Glutamatergic neuron (in vitro differentiated cells): Measurements from ENCODE around the gene CDC37L1. TPM values are rescaled to one million over a fixed set of nuclear protein-coding genes. Genes with fewer than 3 reads are reported as not detected.

ENCODE experiments used
- DNase-seq: peaks from one replicate; pipeline ENCODE4 v3.0.0; 2022
- H3K27ac Mint-ChIP-seq: one replicate; pipeline ENCODE4 v1.8.0; 2020; ENCODE audit warnings: mild to moderate bottlenecking, mixed read lengths, inconsistent platforms; ENCODE audit not compliant: unreplicated experiment
- H3K27me3 Mint-ChIP-seq: one replicate; pipeline ENCODE4 v1.8.0; 2020; ENCODE audit warnings: mild to moderate bottlenecking, moderate library complexity, mixed read lengths, inconsistent platforms; ENCODE audit not compliant: unreplicated experiment
- H3K36me3 Mint-ChIP-seq: one replicate; pipeline ENCODE4 v1.8.0; 2020; ENCODE audit warnings: mild to moderate bottlenecking, mixed read lengths, inconsistent platforms; ENCODE audit not compliant: unreplicated experiment
- H3K4me1 Mint-ChIP-seq: one replicate; pipeline ENCODE4 v1.8.0; 2020; ENCODE audit warnings: mild to moderate bottlenecking, low read depth, mixed read lengths, inconsistent platforms; ENCODE audit not compliant: unreplicated experiment
- H3K4me3 Mint-ChIP-seq: one replicate; pipeline ENCODE4 v1.8.0; 2020; ENCODE audit warnings: mild to moderate bottlenecking, mixed read lengths, inconsistent platforms; ENCODE audit not compliant: unreplicated experiment
- H3K9me3 Mint-ChIP-seq: one replicate; pipeline ENCODE4 v1.8.0; 2020; ENCODE audit warnings: mild to moderate bottlenecking, moderate library complexity, mixed read lengths, inconsistent platforms; ENCODE audit not compliant: unreplicated experiment
- total RNA-seq: library from RNA; stranded (reverse); fragmentation: NEBNext Ultra II Directional; extraction: Animal tissue kit (Norgen Biotek cat#: 25700); gene quantifications from one replicate; pipeline ENCODE4 v1.2.1, GENCODE V29; 2021; ENCODE audit not compliant: unreplicated experiment
- TF ChIP-seq, protein P1 (sequence below): fragments of 200-600 bp; sonication (generic); IDR thresholded peaks from one replicate; pipeline ENCODE4 v1.5.0; 2021; ENCODE audit not compliant: partially characterized antibody, unreplicated experiment

CDC37L1 gene
- total RNA-seq, 1 donor from 2014 or later, result 20.8 TPM

DNA sequence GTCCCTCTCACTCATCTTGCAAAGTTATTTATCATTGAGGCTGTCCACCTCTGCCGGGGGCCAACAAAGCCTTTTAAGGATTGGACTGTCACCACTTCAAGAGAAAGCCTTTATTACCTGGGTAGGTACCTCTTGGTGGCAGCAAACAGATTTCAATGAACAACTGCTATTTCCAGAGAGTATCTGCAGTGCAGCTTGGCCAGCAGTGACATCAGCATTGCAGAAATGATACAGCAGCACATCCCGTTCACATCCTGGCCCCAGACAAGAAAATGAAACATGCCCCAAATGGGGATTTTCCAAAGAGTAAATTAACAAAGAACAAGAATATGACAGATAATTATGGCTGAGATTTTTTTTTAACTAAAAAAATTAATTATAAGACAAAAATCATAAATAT is 10.8 kb upstream of the CDC37L1 start:
- no peak for DNase-seq
- Mint-ChIP-seq H3K4me1 (peaks cover 12% of the 10 kb centered on the region), H3K9me3 (no peaks in the 10 kb centered on the region), H3K27ac (no peak overlapping the region), H3K36me3 (no peaks in the 10 kb centered on the region), H3K27me3 (no peaks in the 10 kb centered on the region), H3K4me3 (no peak overlapping the region)
- TF ChIP-seq, protein P1, sequence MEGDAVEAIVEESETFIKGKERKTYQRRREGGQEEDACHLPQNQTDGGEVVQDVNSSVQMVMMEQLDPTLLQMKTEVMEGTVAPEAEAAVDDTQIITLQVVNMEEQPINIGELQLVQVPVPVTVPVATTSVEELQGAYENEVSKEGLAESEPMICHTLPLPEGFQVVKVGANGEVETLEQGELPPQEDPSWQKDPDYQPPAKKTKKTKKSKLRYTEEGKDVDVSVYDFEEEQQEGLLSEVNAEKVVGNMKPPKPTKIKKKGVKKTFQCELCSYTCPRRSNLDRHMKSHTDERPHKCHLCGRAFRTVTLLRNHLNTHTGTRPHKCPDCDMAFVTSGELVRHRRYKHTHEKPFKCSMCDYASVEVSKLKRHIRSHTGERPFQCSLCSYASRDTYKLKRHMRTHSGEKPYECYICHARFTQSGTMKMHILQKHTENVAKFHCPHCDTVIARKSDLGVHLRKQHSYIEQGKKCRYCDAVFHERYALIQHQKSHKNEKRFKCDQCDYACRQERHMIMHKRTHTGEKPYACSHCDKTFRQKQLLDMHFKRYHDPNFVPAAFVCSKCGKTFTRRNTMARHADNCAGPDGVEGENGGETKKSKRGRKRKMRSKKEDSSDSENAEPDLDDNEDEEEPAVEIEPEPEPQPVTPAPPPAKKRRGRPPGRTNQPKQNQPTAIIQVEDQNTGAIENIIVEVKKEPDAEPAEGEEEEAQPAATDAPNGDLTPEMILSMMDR, result no peak

DNA sequence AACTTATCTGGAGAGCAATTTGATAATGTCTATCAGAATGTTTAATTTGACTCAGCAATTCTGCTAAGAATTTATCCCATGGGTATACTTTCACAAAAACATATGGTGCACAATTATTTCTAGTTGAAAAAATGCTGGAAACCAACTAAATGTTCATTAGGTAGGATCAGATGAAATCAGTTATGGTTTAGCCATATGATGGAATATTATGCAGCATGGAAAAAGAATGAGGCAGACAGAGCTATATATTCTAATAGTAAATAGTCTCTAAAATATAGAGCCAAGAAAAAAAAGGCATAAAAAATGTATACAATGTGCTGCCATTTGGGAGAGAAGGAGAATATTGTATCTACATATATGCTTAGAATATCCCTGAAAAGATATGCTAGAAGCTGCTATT is 9.5 kb upstream of the CDC37L1 start:
- H3K4me3 Mint-ChIP-seq, result no peak overlapping the region
- DNase-seq, result no peak
- H3K27me3 Mint-ChIP-seq, result no peaks in the 10 kb centered on the region
- H3K27ac Mint-ChIP-seq, result no peak overlapping the region
- TF ChIP-seq, protein P1, result no peak
- no peaks in the 10 kb centered on the region for H3K36me3 Mint-ChIP-seq
- H3K4me1 Mint-ChIP-seq, result peaks cover 9% of the 10 kb centered on the region
- H3K9me3 Mint-ChIP-seq, result no peaks in the 10 kb centered on the region

DNA sequence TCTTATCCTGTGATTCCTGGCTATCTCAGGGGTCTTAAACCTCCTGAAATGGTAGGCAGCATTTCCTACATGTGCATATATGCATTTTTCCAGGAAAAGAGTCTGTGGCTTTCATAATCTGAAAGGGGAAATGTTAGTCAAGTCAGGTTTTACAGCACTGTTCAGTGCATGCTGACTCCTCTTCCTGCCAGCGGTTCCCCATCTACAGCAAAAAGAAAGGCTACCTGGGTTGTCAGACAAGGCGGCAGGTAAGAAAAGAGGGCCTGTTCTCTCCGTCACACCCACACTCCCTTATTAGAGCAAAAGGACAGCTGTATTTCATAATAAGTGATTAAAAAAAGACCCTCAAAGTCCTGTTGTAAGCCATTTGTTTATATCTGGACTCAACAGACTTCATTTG is 8.8 kb upstream of the CDC37L1 start:
- Mint-ChIP-seq H3K4me1 (peaks cover 5% of the 10 kb centered on the region), H3K27ac (no peak overlapping the region), H3K4me3 (no peak overlapping the region), H3K27me3 (no peaks in the 10 kb centered on the region), H3K9me3 (no peaks in the 10 kb centered on the region), H3K36me3 (no peaks in the 10 kb centered on the region)
- no peak for DNase-seq
- TF ChIP-seq, protein P1, result no peak

DNA sequence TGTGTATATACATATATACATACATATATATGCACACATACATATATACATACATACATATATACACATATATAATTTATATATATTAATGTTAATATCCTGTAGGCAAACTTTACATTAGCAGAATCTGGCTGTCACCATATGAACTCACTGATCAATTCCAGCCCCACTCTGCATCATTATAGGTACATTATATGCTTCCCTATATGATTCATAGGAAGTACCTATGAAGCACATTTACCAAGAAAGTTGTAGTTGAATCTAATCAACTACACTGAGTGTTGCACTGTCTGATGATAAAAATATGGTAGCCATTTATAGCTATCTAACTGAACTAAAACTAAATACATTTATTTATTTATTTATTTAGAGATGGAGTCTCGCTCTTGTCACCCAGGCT is 7.6 kb upstream of the CDC37L1 start:
- no peak for DNase-seq
- H3K27ac Mint-ChIP-seq, result no peak overlapping the region
- H3K9me3 Mint-ChIP-seq, result no peaks in the 10 kb centered on the region
- H3K4me3 Mint-ChIP-seq, result no peak overlapping the region
- TF ChIP-seq, protein P1, result no peak
- H3K36me3 Mint-ChIP-seq, result no peaks in the 10 kb centered on the region
- H3K27me3 Mint-ChIP-seq, result no peaks in the 10 kb centered on the region
- no peaks in the 10 kb centered on the region for H3K4me1 Mint-ChIP-seq

DNA sequence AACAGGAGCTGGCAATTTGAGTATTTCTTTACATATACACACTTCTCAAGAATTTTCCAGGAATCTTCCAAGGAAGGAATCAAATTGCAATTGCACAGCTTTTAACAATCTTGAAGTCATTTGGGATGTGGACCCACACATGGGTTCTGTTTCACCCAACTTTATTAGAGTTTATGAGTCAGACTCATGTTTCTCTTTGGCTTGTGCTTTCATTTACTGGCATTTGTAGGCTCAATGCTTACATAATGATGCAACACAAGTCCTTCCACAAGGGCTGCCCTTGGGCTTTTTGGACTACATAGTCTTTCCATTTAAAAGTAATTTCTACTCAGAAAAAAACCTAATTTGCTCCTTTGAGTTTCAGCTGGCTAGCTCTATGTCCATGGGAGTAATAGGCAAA is 4.6 kb upstream of the CDC37L1 start:
- Mint-ChIP-seq H3K4me1 (no peaks in the 10 kb centered on the region), H3K9me3 (no peaks in the 10 kb centered on the region), H3K27ac (no peak overlapping the region), H3K27me3 (no peaks in the 10 kb centered on the region), H3K4me3 (no peak overlapping the region), H3K36me3 (no peaks in the 10 kb centered on the region)
- TF ChIP-seq, protein P1, result no peak
- no peak for DNase-seq
